ENCODE data around the gene GDPD4. TPM values are rescaled to one million over a fixed set of nuclear protein-coding genes. Genes with fewer than 3 reads are reported as not detected.

The GDPD4 gene
- total RNA-seq, 1 experiment from 2014 or later, result not detected

- no peaks in the 10 kb centered on the region for H3K36me3 ChIP-seq (ENCODE audit: low read depth, low read length)
- ATAC-seq (no peak), DNase-seq (no peak)
- no peaks in the 10 kb centered on the region for H3F3A ChIP-seq (ENCODE audit: low read length, unreplicated experiment)
- no peak overlapping the region for H3K4me3 ChIP-seq (ENCODE audit: low read length)
- H4K20me1 ChIP-seq (ENCODE audit: low read length), result no peaks in the 10 kb centered on the region
- no peak overlapping the region for H3K27ac ChIP-seq (ENCODE audit: low read length)
- BruUV-seq (replicated peaks), result no TSS peak
- H3K9me3 ChIP-seq (ENCODE audit: low read length), result no peaks in the 10 kb centered on the region
- ChIA-PET POLR2A (ENCODE audit: unreplicated experiment) (no interaction called here), CTCF (interaction anchor here (0.7 kb wide), 1 partner anchor 60 kb away, joined by 3 read pairs; no protein-coding TSS in a partner anchor)
- H3K9me2 ChIP-seq (replicated peaks; ENCODE audit: low read length), result no peaks in the 10 kb centered on the region
- peaks cover 27% of the 10 kb centered on the region for H3K27me3 ChIP-seq (ENCODE audit: low read length)
- no peak overlapping the region for H3K4me2 ChIP-seq (ENCODE audit: low read length)
- no peaks in the 10 kb centered on the region for H3K79me2 ChIP-seq (ENCODE audit: low read length)
- TF ChIP-seq EZH2 (IDR thresholded peaks at IDR 0.05; ENCODE audit: low read length, unreplicated experiment) (no peak), EZH2phosphoT487 (IDR thresholded peaks at IDR 0.05; ENCODE audit: borderline replicate concordance, low read length) (no peak)
- TF ChIP-seq, protein P1, sequence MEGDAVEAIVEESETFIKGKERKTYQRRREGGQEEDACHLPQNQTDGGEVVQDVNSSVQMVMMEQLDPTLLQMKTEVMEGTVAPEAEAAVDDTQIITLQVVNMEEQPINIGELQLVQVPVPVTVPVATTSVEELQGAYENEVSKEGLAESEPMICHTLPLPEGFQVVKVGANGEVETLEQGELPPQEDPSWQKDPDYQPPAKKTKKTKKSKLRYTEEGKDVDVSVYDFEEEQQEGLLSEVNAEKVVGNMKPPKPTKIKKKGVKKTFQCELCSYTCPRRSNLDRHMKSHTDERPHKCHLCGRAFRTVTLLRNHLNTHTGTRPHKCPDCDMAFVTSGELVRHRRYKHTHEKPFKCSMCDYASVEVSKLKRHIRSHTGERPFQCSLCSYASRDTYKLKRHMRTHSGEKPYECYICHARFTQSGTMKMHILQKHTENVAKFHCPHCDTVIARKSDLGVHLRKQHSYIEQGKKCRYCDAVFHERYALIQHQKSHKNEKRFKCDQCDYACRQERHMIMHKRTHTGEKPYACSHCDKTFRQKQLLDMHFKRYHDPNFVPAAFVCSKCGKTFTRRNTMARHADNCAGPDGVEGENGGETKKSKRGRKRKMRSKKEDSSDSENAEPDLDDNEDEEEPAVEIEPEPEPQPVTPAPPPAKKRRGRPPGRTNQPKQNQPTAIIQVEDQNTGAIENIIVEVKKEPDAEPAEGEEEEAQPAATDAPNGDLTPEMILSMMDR (conservative IDR thresholded peaks at IDR 0.05; ENCODE audit: low read depth, low read length), result no peak
- no peak overlapping the region for H2AFZ ChIP-seq (ENCODE audit: low read length)
- intact Hi-C loops (cut with micrococcal nuclease), result no loop called here
- H3K4me1 ChIP-seq (ENCODE audit: insufficient read depth, low read length), result peaks cover 5% of the 10 kb centered on the region; the same call in 1 of the 2 replicates
- H3K9ac ChIP-seq (ENCODE audit: low read length), result no peak overlapping the region
Observed at GRCh38 chr11:77187111-77187750, 114.3 kb downstream of the GDPD4 start.

DNA sequence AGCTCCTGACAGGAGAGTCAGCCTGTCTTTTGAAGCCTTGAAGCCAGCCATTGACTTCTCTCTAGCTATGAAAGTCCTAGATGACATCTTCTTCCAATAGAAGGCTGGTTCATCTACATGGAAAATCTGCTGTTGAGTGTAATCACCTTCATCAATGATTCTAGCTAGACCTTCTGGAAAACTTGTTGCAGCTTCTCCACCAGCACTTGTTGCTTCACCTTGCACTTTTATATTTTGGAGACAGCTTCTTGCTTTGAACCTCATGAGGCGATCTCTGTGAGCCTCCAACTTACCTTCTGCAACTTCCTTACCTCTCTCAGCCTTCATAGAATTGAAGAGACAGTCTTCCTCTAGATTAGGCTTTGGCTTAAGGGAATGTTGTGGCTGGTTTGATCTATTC, 115.2 kb downstream of the GDPD4 start:
- TF ChIP-seq, protein P1 (conservative IDR thresholded peaks at IDR 0.05; ENCODE audit: low read depth, low read length), result no peak
- TF ChIP-seq EZH2phosphoT487 (IDR thresholded peaks at IDR 0.05; ENCODE audit: borderline replicate concordance, low read length) (no peak), EZH2 (IDR thresholded peaks at IDR 0.05; ENCODE audit: low read length, unreplicated experiment) (no peak)
- no peak overlapping the region for H3K4me3 ChIP-seq (ENCODE audit: low read length)
- no peak overlapping the region for H3K27ac ChIP-seq (ENCODE audit: low read length)
- H3K9me2 ChIP-seq (replicated peaks; ENCODE audit: low read length), result no peaks in the 10 kb centered on the region
- no peaks in the 10 kb centered on the region for H4K20me1 ChIP-seq (ENCODE audit: low read length)
- CTCF ChIA-PET, result interaction anchor here (0.5 kb wide), 1 partner anchor 273 kb away, joined by 4 read pairs; no protein-coding TSS in a partner anchor
- ATAC-seq, result no peak
- no peak overlapping the region for H3K4me2 ChIP-seq (ENCODE audit: low read length)
- H2AFZ ChIP-seq (ENCODE audit: low read length), result no peak overlapping the region
- H3F3A ChIP-seq (ENCODE audit: low read length, unreplicated experiment), result no peaks in the 10 kb centered on the region
- no TSS peak for BruUV-seq (replicated peaks)
- DNase-seq, result no peak
- no peaks in the 10 kb centered on the region for H3K79me2 ChIP-seq (ENCODE audit: low read length)
- H3K27me3 ChIP-seq (ENCODE audit: low read length), result peaks cover 30% of the 10 kb centered on the region
- POLR2A ChIA-PET (ENCODE audit: unreplicated experiment), result no interaction called here
- no peak overlapping the region for H3K9ac ChIP-seq (ENCODE audit: low read length)
- H3K9me3 ChIP-seq (ENCODE audit: low read length), result no peaks in the 10 kb centered on the region
- no peaks in the 10 kb centered on the region for H3K36me3 ChIP-seq (ENCODE audit: low read depth, low read length)
- intact Hi-C loops (cut with micrococcal nuclease), result no loop called here
- no peaks in the 10 kb centered on the region for H3K4me1 ChIP-seq (ENCODE audit: insufficient read depth, low read length)

DNA sequence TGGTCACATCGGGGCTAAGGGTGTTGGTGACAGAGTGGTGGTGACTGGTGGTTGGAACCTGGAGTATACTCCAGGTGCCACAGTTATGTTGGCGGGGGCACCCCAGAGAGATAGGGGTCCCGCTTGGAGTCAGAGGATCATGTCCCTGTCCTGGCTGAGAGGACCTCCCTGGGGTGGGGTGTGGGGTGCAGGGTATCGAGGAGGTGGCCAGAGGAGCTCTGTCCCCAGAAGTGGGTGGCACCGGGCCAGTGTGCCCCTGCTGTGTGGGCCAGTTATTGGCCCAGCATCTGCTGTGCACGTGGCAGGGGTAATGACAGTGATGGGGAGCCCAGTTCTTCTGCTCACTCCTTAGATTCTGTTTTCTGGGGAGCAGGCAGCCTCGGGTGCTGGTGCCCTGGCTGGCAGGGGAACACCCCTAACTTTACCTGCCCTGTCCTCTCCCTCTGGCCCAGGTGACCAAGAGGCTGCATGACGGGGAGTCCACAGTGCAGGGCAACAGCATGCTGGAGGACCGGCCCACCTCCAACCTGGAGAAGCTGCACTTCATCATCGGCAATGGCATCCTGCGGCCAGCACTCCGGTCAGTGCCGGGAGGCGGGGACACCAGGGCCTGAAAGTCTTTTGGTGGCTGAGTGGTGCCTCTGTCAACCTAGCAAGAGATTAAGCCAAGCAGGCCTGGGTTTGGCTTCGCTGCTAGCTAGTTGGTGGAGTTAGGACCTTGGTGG, 117.2 kb downstream of the GDPD4 start:
- POLR2A ChIA-PET (ENCODE audit: unreplicated experiment), result no interaction called here
- H3K36me3 ChIP-seq (ENCODE audit: low read depth, low read length), result no peaks in the 10 kb centered on the region
- no TSS peak for BruUV-seq (replicated peaks)

More for the DNA sequence above, 117.2 kb downstream of the GDPD4 start:
- Histone ChIP-seq H3K27me3 (ENCODE audit: low read length) (peaks cover 30% of the 10 kb centered on the region), H3K4me1 (ENCODE audit: insufficient read depth, low read length) (no peaks in the 10 kb centered on the region), H3K4me3 (ENCODE audit: low read length) (no peak overlapping the region), H3K4me2 (ENCODE audit: low read length) (no peak overlapping the region), H3K79me2 (ENCODE audit: low read length) (no peaks in the 10 kb centered on the region), H3K27ac (ENCODE audit: low read length) (no peak overlapping the region), H2AFZ (ENCODE audit: low read length) (no peak overlapping the region), H3K9me2 (replicated peaks; ENCODE audit: low read length) (no peaks in the 10 kb centered on the region), H3F3A (ENCODE audit: low read length, unreplicated experiment) (no peaks in the 10 kb centered on the region), H3K9ac (ENCODE audit: low read length) (no peak overlapping the region), H3K9me3 (ENCODE audit: low read length) (no peaks in the 10 kb centered on the region), H4K20me1 (ENCODE audit: low read length) (no peaks in the 10 kb centered on the region)
- CTCF ChIA-PET, result no interaction called here
- ATAC-seq (no peak), DNase-seq (no peak)
- no peak for TF ChIP-seq EZH2 (IDR thresholded peaks at IDR 0.05; ENCODE audit: low read length, unreplicated experiment)
- TF ChIP-seq, protein P1 (conservative IDR thresholded peaks at IDR 0.05; ENCODE audit: low read depth, low read length), result no peak
- no peak for TF ChIP-seq EZH2phosphoT487 (IDR thresholded peaks at IDR 0.05; ENCODE audit: borderline replicate concordance, low read length)
- intact Hi-C loops (cut with micrococcal nuclease), result no loop called here

Measured in PC-3 (cell line).